ELF-1 (cell line): Measurements from ENCODE around the gene BDKRB1.
A peak's percentile ranks its signal among the peaks of the same experiment; 100 is the strongest.

Experiments used
- DNase-seq: peaks from one replicate; pipeline ENCODE4 v3.0.0-alpha.2; 2016; ENCODE audit warnings: low read depth, low spot score

Gene BDKRB1

DNA sequence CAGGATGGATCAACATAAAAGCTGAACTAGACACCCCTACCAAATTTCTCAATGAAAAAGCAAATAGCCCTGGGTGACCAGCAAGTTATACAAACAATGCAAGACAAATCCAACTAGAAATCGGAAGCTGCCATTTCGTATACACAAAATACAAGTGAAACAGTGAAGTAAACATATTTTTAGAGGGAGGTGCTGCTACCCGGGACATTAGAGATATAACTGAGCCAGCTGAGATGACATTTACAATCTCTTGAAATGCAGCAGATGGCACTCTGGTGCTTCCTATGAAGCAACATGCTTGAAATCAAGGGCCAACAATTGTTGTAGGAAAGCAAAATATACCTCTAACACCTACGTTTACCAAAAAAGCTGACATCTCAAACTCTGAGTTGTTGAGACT, 25.5 kb downstream of the BDKRB1 start:
- no peak for DNase-seq

DNA sequence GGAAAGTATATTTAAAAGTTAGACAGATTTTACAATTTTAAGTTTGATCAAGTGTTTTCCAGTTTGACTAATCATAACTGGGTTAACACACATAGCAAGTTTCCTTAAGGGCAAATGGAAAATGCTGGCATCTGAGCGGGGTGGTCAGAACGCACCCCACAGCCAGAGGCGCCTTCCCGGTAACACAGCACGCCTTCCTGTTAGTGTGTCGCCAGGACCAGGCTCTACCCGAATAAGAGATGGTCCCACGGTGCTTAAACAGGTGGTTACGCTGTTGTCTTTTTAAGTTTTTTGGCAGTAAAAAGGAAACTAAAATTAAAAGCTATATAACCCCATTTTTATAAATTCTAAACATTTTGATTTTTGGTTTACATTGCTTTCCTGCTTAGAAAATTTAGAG, 28.0 kb downstream of the BDKRB1 start:
- DNase-seq, result no peak

DNA sequence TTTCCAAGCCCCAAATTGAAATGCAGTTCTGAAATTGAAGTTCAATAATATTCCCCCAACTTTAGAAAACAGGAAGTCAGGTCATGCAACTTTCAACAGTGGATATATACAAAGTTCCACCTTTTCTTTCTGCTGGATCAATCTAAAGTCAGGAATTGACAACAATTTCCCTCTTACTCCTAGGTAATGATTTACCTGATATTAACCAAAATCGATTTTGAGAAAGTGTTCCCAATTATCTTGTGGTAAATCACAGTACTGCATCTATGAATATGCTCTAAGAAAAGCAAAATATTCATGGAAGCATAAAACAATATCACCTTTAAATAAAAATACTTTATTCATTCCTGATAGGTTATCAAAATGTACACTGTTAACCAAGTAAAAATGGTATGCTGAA, 28.4 kb downstream of the BDKRB1 start:
- DNase-seq, result no peak

DNA sequence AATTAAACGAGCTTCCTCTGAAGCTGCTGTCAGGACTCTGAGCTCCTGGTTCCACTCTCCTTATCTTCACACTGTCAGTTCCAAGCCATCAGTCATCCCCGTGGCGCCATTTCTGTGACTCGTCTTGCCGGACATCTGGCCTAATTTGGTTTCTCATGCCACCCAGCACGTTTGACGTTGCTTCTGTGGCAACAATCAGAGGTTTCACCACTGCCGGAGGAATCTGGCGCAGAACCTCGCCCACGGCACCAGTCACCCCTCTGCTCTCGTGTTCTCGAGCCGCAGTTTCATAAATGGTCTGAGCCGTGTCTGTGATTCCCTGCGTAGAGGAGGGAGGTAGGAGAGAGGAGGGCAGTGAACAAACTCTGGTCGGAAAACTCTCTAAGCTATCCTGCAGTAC, 29.7 kb downstream of the BDKRB1 start:
- DNase-seq, result no peak

DNA sequence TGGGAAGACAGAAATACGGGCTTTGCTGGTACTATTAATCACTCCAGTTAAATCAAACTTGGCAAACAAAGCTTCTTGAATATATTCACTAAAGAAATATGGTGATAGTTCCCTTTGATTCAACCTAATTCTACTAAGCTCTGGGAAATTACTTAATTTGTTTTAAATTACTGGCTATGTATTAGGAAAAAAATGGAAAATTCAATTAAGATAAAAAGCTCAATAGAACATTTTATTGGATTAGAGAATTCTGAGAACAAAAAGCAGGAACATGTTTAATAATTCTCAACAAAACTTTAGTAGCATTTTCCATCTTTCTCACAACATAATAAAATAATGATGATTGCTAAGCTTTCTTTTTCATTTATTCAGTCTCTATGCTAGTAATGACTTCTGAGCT, 30.2 kb downstream of the BDKRB1 start:
- DNase-seq, result no peak

DNA sequence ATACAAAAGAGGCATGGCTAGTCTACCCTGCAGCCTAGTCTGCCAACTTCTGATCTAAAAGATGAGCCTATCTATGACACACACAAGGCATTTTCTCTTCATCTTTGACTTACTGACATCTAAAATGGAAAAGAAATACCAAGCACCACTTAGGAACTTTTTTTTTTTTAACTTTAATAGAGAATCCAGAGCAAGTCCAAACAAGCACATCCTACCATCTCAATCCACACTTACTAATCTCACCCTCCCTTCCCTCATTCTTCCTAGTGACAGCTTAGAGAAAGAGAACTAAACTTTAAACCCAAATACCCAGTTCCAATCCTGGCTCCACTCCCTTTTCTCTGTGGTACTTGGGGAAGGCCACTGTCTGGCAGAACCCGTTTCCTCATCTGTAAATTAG, 31.8 kb downstream of the BDKRB1 start:
- no peak for DNase-seq

DNA sequence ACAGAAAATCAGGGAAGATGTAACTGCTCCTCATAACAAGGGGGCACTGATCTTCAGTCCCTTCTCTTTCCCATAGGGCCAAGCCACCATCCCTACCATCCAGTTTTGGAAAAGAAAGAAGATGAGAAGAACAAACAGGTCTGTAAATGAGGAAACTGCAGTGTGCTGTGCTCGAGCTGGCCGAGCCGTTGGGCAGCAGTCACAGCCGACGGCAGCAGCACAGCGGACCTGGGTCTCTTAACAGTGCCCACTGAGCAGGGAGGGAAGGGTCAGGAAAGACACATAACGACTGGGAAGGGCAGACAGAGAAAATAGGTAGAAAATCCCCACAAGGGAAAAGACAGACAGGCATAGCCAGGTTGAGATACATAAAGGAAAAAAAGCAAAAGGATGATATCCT, 38.2 kb downstream of the BDKRB1 start:
- DNase-seq, result no peak

DNA sequence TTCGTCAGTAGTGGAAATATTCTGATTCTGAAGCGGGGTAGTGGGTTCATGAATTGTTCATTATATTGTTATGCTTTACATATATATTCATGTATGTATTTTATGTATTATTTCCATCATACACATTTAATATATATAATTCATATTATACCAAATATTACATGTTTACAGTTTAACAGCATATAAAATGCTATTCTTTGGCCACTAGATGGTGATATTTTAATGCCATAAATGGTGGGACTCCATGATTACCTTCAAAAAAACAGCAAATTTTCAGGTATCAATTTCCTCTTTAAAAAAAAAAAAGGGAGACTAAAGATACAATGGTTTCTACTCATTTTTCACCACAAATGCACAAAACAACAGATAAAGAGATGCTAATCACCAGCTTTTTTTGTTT, 41.0 kb downstream of the BDKRB1 start:
- no peak for DNase-seq

DNA sequence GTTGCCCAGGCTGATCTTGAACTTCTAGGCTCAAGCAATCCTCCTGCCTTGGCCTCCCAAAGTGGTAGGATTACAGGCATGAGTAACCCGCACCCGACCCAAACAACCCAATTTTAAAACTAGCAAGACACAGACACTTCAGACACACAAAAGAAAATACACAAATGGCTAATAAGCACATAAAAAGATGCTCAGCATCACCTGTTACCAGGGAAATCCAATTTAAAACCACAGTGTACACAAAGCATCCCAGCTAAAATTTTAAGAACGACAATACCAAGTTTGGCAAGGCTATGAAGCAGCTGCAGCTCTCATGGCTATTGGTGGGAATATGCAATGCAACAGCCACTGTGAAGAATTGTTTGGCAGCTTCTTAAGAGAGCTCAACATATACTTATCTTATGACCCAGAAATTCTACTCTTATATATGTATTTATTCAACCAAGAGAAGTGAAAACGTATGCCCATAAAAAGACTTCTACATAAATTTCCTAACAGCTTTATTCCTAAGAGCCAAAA, 42.0 kb downstream of the BDKRB1 start:
- DNase-seq, result no peak

DNA sequence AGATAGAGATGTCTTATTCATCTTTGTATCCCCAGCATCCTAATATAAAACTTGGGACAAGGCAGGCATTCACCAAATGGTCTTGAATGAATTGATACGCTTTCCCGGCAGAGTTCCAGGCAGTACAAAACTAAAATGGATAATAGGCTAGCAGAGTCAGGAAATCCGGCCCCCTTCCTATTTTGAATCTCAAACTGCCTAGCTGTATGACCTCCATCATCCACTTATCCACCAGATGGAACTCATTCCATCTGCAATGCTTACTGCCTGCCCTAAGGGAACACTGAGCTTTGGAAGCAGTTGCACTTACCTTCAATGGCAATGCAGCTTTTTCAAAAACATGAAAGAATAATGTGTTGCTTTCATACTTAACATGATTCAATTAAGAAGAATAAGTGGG, 43.4 kb downstream of the BDKRB1 start:
- no peak for DNase-seq

DNA sequence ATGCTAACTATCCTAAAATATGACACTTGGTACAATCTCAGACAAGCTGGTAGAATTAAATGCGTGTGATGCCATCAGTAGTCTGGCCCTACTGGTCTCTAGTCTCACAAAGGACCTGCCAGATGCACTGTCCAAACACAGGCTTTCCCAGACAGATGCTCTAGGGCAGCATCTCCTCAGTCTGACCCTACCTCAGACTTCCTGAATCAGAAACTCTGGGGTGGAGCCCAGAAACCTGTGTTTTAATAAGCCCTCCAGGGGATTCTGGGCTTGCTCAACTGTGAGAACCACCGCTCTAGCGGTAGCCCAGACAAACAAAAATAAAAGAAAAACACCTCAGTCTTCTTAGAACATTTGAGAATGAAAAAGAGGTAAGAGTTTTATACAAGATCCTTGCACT, 48.0 kb downstream of the BDKRB1 start:
- DNase-seq, result no peak

DNA sequence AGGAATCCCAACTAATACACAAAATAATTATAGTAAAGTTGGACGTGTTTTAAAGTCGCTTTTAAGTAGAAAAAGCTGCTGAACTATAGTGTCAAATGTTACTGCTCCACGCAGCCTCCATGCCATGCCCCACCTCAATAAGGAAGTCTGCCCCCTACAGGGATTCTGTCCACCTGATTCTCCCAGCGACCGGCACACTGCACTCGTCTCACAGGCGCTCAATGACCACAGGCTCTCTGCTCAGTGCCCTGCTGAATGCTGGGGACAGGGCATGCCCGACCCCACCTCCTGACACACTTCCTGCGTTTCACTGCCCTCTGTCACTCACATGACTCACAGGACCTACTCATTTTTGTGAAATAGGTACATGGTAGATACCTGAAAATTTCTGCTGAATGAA, 48.9 kb downstream of the BDKRB1 start:
- peak; percentile 75 for DNase-seq

DNA sequence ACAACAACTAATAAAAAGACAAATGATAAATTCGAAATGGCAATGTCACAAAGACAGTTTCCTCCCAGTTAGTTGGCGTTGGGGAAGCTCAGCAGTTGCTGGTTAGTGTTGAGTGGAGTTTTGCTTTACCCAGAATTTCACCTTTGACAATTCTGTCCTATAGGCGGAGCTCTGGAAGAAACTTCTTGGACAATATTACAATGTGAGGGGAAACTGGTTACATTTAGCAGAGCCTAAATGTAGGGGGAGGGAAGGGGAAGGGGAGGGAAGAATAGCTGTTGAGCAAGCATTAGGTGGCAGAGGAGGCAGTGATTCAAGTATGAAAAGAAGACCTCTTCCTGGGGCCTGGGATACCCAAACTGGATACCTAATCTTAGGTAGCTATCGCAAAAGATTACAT, 51.4 kb downstream of the BDKRB1 start:
- DNase-seq, result no peak

DNA sequence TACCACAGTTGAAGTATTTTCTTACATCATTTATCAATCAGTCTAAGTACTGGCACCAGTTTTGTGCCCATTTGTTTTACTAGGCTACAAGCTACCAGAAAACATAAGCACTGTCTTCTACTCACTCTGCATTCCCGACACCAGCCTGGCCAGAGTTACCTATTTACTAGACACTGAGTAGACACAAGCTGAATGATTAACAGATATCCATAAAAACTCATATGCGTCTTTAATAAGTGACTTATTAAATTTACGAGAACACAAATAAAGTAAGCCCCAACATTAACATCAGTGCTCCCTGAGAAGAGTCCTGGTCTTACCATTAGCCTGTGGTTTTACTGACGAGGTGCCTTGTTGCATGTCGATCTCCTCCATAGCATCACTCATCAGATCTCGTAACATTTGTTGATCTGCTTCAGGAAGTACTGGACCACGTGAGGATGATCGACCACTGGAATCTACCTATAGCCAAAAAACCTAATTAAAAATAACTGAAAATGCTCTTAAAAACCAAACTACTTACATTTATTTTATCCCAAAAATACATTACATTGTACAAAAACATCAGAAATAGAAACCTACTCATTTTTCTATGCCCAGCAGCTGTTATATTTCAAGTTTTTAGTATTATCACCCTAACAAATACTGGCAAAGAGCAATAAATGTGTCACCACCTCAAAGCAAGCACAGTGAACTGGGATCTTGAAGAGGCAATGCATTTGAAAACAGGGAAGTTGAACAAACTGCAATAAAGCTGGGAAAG, 53.3 kb downstream of the BDKRB1 start:
- no peak for DNase-seq

DNA sequence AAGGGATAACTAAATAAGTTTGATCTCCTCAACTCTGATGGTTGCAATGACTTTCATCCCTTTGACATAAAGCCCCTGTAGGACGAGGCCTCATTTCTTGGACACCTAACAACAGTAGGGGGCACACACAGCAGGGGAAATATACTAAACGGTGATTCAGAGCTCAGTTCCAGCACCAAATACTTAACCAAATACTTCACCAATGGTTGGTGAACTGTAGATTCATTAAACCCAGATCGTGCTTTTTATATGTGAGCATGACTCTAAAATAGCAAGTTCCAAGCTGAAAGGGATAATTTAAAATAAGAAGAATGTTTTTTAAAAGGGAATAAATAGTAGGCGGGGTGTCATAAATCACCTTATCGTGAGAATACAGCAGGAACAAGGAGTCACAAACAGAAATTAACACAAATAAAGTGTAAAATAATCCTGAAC, 53.9 kb downstream of the BDKRB1 start:
- DNase-seq, result no peak

DNA sequence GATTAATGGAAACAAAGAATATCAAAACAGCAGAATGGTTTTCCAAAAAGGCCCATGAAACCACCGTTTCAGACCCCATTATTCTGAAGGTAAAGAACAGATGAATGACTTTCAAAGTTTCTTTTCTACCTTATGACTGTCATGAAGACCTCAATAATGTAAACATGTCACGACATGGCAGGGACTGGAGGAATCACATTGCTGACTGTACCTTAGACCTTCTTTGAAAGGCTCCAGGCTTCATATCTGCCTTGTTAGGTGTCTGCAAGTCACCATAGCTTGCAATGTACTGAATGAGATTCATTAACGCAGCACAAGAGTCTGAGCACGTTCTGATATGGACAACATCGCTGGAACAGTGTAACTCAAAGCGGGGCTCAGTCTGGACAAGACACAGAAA, 54.9 kb downstream of the BDKRB1 start:
- DNase-seq, result no peak
